ENCODE results near the gene ASAP3.
"Not testable (repeated sequence)": the region's sequence is repeated elsewhere in the genome, so short reads cannot be mapped to it uniquely, and the experiment has no call there.

The ASAP3 gene

GRCh38 chr1:23517581-23517980 lies 33.6 kb upstream of the ASAP3 start:
- DNase-seq, result no peak

- DNase-seq, result no peak
These were observed 31.9 kb upstream of the ASAP3 start for GRCh38 chr1:23515905-23516304.

GRCh38 chr1:23514111-23514679 lies 30.2 kb upstream of the ASAP3 start:
- DNase-seq, result no peak

- DNase-seq, result no peak
These were observed 25.9 kb upstream of the ASAP3 start for GRCh38 chr1:23509896-23510295.

GRCh38 chr1:23506376-23507107 lies 22.6 kb upstream of the ASAP3 start:
- DNase-seq, result no peak

- no peak for DNase-seq
These were observed 21.9 kb upstream of the ASAP3 start for GRCh38 chr1:23505851-23506250.

- DNase-seq, result not testable (repeated sequence)
These were observed 20.2 kb upstream of the ASAP3 start for GRCh38 chr1:23504156-23504555.

- DNase-seq, result no peak
These were observed 19.0 kb upstream of the ASAP3 start for GRCh38 chr1:23502951-23503350.

GRCh38 chr1:23500466-23500865 lies 16.5 kb upstream of the ASAP3 start:
- DNase-seq, result no peak

GRCh38 chr1:23497777-23498439 lies 13.9 kb upstream of the ASAP3 start:
- DNase-seq, result no peak

GRCh38 chr1:23496490-23497181 lies 12.7 kb upstream of the ASAP3 start:
- DNase-seq, result no peak

GRCh38 chr1:23494836-23495235 lies 10.9 kb upstream of the ASAP3 start:
- not testable (repeated sequence) for DNase-seq

GRCh38 chr1:23492776-23493175 lies 8.8 kb upstream of the ASAP3 start:
- not testable (repeated sequence) for DNase-seq

- no peak for DNase-seq
These were observed 8.2 kb upstream of the ASAP3 start for GRCh38 chr1:23492132-23492720.

- DNase-seq, result no peak
These were observed 5.9 kb upstream of the ASAP3 start for GRCh38 chr1:23489842-23490241.

GRCh38 chr1:23485002-23485332 lies 988 bp upstream of the ASAP3 start:
- DNase-seq, result no peak

GRCh38 chr1:23484253-23485001 lies 448 bp upstream of the ASAP3 start:
- DNase-seq, result peak; percentile 79

GRCh38 chr1:23481904-23482303 lies 2.1 kb downstream of the ASAP3 start:
- DNase-seq, result no peak

- DNase-seq, result no peak
These were observed 2.9 kb downstream of the ASAP3 start for GRCh38 chr1:23481026-23481597.

- no peak for DNase-seq
These were observed 3.6 kb downstream of the ASAP3 start for GRCh38 chr1:23480187-23481025.

GRCh38 chr1:23479666-23479941 lies 4.4 kb downstream of the ASAP3 start:
- DNase-seq, result no peak

Measured in right kidney (tissue), 1 donor.